HepG2 (cell line): ENCODE measurements around the gene TAS1R1. TPM values are rescaled to one million over a fixed set of nuclear protein-coding genes. Genes with fewer than 3 reads are reported as not detected.

Source experiments
- ATF1 ChIP-seq: IDR thresholded peaks from 2 replicates; pipeline ENCODE4 v1.6.1; 2016; ENCODE audit warnings: mild to moderate bottlenecking, control low read depth
- FUBP1 ChIP-seq: sonication (generic); formaldehyde crosslinking; IDR thresholded peaks from 2 replicates; pipeline ENCODE4 v1.5.1; 2020; ENCODE audit warnings: missing genetic modification reagents, mild to moderate bottlenecking, borderline replicate concordance
- JUND ChIP-seq: sonication (generic); formaldehyde crosslinking; IDR thresholded peaks from 2 replicates; pipeline ENCODE4 v1.8.0; 2022; ENCODE audit warnings: mild to moderate bottlenecking, missing genetic modification reagents
- RBFOX2 ChIP-seq: fragments of 200-400 bp; formaldehyde crosslinking; IDR thresholded peaks from 2 replicates; pipeline ENCODE4 v1.6.1; 2017; ENCODE audit warnings: low read depth, mild to moderate bottlenecking, low read length
- SETDB1 ChIP-seq: sonication (generic); formaldehyde crosslinking; IDR thresholded peaks from 2 replicates; pipeline ENCODE4 v1.5.1; 2020; ENCODE audit warnings: missing genetic modification reagents, mild to moderate bottlenecking, borderline replicate concordance
- STAG1 ChIP-seq: sonication (generic); formaldehyde crosslinking; IDR thresholded peaks from 2 replicates; pipeline ENCODE4 v1.4.0; 2020; ENCODE audit warnings: missing genetic modification reagents
- ZFP37 ChIP-seq: sonication (generic); formaldehyde crosslinking; IDR thresholded peaks from 2 replicates; pipeline ENCODE4 v1.4.0; 2020; ENCODE audit warnings: missing genetic modification reagents, borderline replicate concordance
- ZFY ChIP-seq: sonication (generic); formaldehyde crosslinking; IDR thresholded peaks from 2 replicates; pipeline ENCODE4 v1.4.0; 2020; ENCODE audit warnings: missing genetic modification reagents
- ZNF263 ChIP-seq: sonication (generic); formaldehyde crosslinking; IDR thresholded peaks from 2 replicates; pipeline ENCODE4 v1.4.0; 2020; ENCODE audit warnings: missing genetic modification reagents
- ZNF44 ChIP-seq: sonication (generic); formaldehyde crosslinking; IDR thresholded peaks from 2 replicates; pipeline ENCODE4 v1.5.1; 2020; ENCODE audit warnings: mild to moderate bottlenecking, missing genetic modification reagents
- ZNF563 ChIP-seq: sonication (generic); formaldehyde crosslinking; IDR thresholded peaks from 2 replicates; pipeline ENCODE4 v1.8.0; 2022; ENCODE audit warnings: mild to moderate bottlenecking, moderate library complexity, missing genetic modification reagents
- ZSCAN9 ChIP-seq: IDR thresholded peaks from 2 replicates; pipeline ENCODE4 v1.6.1; 2016; ENCODE audit warnings: borderline replicate concordance
- ZZZ3 ChIP-seq: sonication (generic); formaldehyde crosslinking; IDR thresholded peaks from 2 replicates; pipeline ENCODE4 v1.4.0; 2020; ENCODE audit warnings: missing genetic modification reagents, mild to moderate bottlenecking, borderline replicate concordance
- polyA plus RNA-seq, 8 experiments: library from polyadenylated mRNA; depleted of rRNA in 3 of 8; stranded (reverse) in 7 of 8; unstranded in 1 of 8; fragments of >200 nt; fragmentation: Illumina TruSeq in 4 of 8; extraction: Trizol in 4 of 8; gene quantifications; 2 replicates each; pipeline versions ENCODE4 v1.2.1 to v1.2.3, GENCODE V29; 2011 to 2016; ENCODE audit warnings: low read depth in 4 of 8, missing spikeins in 1 of 8, mixed read lengths in 1 of 8; ENCODE audit not compliant: insufficient read depth in 1 of 8
- total RNA-seq, 5 experiments: library from RNA; depleted of rRNA; stranded (reverse); fragments of >200 nt; fragmentation: Illumina TruSeq; extraction: Trizol; gene quantifications; 2 replicates each; pipeline ENCODE4 v1.2.3, GENCODE V29; 2016; ENCODE audit warnings: low read depth in 1 of 5
- TF ChIP-seq, protein P1 (sequence below), 2 experiments: sonication (generic) in 1 of 2; formaldehyde crosslinking in 1 of 2; IDR thresholded peaks; 2 replicates each; pipeline versions ENCODE4 v1.6.1 to v1.9.0; 2014 to 2022; ENCODE audit warnings: antibody characterized with exemption in 1 of 2, borderline replicate concordance in 1 of 2, inconsistent platforms in 1 of 2, low read depth in 1 of 2, missing genetic modification reagents in 1 of 2
- TF ChIP-seq, protein P2 (sequence below): sonication (generic); formaldehyde crosslinking; IDR thresholded peaks from 2 replicates; pipeline ENCODE4 v1.4.0; 2020; ENCODE audit warnings: missing genetic modification reagents
- TF ChIP-seq, protein P3 (sequence below): fragments of 450-650 bp; IDR thresholded peaks from 2 replicates; pipeline ENCODE4 v1.6.1; 2017

The TAS1R1 gene
- total and polyA plus RNA-seq, 2 of the 13 experiments (the other 11 are each of a cell fraction or from before 2014, with no cell fraction given): 1.4 to 1.6 TPM

GRCh38 chr1:6579374-6580118 is 24.4 kb downstream of the TAS1R1 start, which contains the start of gene ZBTB48 (continued):
- TF ChIP-seq, protein P1, sequence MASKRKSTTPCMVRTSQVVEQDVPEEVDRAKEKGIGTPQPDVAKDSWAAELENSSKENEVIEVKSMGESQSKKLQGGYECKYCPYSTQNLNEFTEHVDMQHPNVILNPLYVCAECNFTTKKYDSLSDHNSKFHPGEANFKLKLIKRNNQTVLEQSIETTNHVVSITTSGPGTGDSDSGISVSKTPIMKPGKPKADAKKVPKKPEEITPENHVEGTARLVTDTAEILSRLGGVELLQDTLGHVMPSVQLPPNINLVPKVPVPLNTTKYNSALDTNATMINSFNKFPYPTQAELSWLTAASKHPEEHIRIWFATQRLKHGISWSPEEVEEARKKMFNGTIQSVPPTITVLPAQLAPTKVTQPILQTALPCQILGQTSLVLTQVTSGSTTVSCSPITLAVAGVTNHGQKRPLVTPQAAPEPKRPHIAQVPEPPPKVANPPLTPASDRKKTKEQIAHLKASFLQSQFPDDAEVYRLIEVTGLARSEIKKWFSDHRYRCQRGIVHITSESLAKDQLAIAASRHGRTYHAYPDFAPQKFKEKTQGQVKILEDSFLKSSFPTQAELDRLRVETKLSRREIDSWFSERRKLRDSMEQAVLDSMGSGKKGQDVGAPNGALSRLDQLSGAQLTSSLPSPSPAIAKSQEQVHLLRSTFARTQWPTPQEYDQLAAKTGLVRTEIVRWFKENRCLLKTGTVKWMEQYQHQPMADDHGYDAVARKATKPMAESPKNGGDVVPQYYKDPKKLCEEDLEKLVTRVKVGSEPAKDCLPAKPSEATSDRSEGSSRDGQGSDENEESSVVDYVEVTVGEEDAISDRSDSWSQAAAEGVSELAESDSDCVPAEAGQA (IDR thresholded peaks at IDR 0.05; ENCODE audit: low read depth): peak; percentile 66
- TF ChIP-seq, protein P1 (CRISPR knock-in tag; IDR thresholded peaks at IDR 0.05; ENCODE audit: borderline replicate concordance): no peak
- TF ChIP-seq ZNF563 (CRISPR knock-in tag): peak; percentile 52; the same call in 1 of the 2 replicates
- TF ChIP-seq STAG1 (CRISPR knock-in tag): no peak
- no peak for TF ChIP-seq FUBP1 (CRISPR knock-in tag)
- TF ChIP-seq SETDB1 (CRISPR knock-in tag): no peak
- TF ChIP-seq ZSCAN9 (CRISPR knock-in tag): no peak
- TF ChIP-seq ZNF263: peak; percentile 30; the same call in 1 of the 2 replicates
- TF ChIP-seq ZNF44 (CRISPR knock-in tag): no peak
- peak; percentile 72 for TF ChIP-seq ATF1 (CRISPR knock-in tag)
- no peak for TF ChIP-seq ZFP37
- TF ChIP-seq, protein P2, sequence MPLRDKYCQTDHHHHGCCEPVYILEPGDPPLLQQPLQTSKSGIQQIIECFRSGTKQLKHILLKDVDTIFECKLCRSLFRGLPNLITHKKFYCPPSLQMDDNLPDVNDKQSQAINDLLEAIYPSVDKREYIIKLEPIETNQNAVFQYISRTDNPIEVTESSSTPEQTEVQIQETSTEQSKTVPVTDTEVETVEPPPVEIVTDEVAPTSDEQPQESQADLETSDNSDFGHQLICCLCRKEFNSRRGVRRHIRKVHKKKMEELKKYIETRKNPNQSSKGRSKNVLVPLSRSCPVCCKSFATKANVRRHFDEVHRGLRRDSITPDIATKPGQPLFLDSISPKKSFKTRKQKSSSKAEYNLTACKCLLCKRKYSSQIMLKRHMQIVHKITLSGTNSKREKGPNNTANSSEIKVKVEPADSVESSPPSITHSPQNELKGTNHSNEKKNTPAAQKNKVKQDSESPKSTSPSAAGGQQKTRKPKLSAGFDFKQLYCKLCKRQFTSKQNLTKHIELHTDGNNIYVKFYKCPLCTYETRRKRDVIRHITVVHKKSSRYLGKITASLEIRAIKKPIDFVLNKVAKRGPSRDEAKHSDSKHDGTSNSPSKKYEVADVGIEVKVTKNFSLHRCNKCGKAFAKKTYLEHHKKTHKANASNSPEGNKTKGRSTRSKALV (CRISPR knock-in tag): 0 out of 2 replicates have a peak, but pooled peaks have one; percentile 21
- TF ChIP-seq ZZZ3 (CRISPR knock-in tag): peak; percentile 20; the same call in 1 of the 2 replicates
- no peak for TF ChIP-seq JUND (CRISPR knock-in tag)
- TF ChIP-seq ZFY (CRISPR knock-in tag): peak; percentile 75
- TF ChIP-seq, protein P3, sequence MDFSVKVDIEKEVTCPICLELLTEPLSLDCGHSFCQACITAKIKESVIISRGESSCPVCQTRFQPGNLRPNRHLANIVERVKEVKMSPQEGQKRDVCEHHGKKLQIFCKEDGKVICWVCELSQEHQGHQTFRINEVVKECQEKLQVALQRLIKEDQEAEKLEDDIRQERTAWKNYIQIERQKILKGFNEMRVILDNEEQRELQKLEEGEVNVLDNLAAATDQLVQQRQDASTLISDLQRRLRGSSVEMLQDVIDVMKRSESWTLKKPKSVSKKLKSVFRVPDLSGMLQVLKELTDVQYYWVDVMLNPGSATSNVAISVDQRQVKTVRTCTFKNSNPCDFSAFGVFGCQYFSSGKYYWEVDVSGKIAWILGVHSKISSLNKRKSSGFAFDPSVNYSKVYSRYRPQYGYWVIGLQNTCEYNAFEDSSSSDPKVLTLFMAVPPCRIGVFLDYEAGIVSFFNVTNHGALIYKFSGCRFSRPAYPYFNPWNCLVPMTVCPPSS: no peak
- TF ChIP-seq RBFOX2: peak; percentile 92
